ENCODE results near the gene TGM5. TPM values are rescaled to one million over a fixed set of nuclear protein-coding genes. Genes with fewer than 3 reads are reported as not detected.

TGM5 gene
- polyA plus RNA-seq, 2 of the 4 experiments (the other 2 are of a cell fraction): not detected

DNA sequence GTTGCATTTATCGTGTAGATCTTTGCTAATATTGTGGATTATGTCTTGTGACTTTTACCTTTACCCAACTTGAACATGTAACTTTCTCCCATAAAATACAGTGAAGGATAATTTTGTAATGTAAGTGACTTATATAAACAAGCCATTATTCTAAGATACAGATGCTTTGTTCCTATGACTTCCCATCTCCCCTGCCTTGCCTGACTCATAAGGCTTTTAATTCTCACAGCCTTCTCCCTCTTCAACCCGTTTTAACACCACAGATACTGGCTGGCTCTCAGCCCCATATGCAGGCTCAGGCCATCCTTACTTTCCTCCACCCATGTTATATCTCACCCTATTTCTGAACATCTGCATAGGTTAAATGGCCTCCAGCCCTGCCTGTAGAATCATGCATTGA lies 77.4 kb downstream of the TGM5 start:
- DNase-seq (ENCODE audit: low read depth in 1 of 2, low spot score in 1 of 2) (no peak), FAIRE-seq (no peak), ATAC-seq (no peak)
- CTCF ChIA-PET: interaction anchor here (1.2 to 1.7 kb wide), 3 partner anchors 16 to 97 kb away, joined by 5 to 19 read pairs (median 10); no protein-coding TSS in a partner anchor
- WGBS (ENCODE audit: missing lambda C conversion rate): 78% methylated on average over 2 of the region's 2 CpGs
- Histone ChIP-seq H3K4me2 (no peak overlapping the region), H3K27ac (no peak overlapping the region), H3K4me1 (peaks cover 6% of the 10 kb centered on the region; the same call in 2 of the 3 replicates), H3K9me3 (no peaks in the 10 kb centered on the region), H3K4me3 (no peak overlapping the region)
- POLR2A ChIA-PET: no interaction called here
- TF ChIP-seq NFE2L2 (conservative IDR thresholded peaks at IDR 0.05; ENCODE audit: low read length): no peak
- no peak for TF ChIP-seq FOSL2 (IDR thresholded peaks at IDR 0.05)
- TF ChIP-seq FOSL2 (CRISPR knock-in tag; IDR thresholded peaks at IDR 0.05): no peak
- no peak for TF ChIP-seq SREBF2 (IDR thresholded peaks at IDR 0.05)
- no peak for TF ChIP-seq KDM1A (IDR thresholded peaks at IDR 0.05; ENCODE audit: low read depth)
- TF ChIP-seq HOXA7 (CRISPR knock-in tag; IDR thresholded peaks at IDR 0.05): no peak
- no peak for TF ChIP-seq NR3C1 (IDR thresholded peaks at IDR 0.05)
- no peak for TF ChIP-seq HOXB13 (CRISPR knock-in tag; IDR thresholded peaks at IDR 0.05; ENCODE audit: low read depth)
- TF ChIP-seq CEBPB (IDR thresholded peaks at IDR 0.05): no peak
- TF ChIP-seq RFX5 (IDR thresholded peaks at IDR 0.05): no peak
- TF ChIP-seq GATA3 (IDR thresholded peaks at IDR 0.05; ENCODE audit: borderline replicate concordance): no peak
- no peak for TF ChIP-seq RAD21 (conservative IDR thresholded peaks at IDR 0.05 in 1 of 2, IDR thresholded peaks at IDR 0.05 in 1 of 2)
- TF ChIP-seq FOXS1 (CRISPR knock-in tag; IDR thresholded peaks at IDR 0.05): no peak
- no peak for TF ChIP-seq EP300 (IDR thresholded peaks at IDR 0.05)
- TF ChIP-seq SMC3 (IDR thresholded peaks at IDR 0.05): no peak
- no peak for TF ChIP-seq HDAC2 (IDR thresholded peaks at IDR 0.05)
- no peak for TF ChIP-seq TFCP2L1 (CRISPR knock-in tag; IDR thresholded peaks at IDR 0.05)

DNA sequence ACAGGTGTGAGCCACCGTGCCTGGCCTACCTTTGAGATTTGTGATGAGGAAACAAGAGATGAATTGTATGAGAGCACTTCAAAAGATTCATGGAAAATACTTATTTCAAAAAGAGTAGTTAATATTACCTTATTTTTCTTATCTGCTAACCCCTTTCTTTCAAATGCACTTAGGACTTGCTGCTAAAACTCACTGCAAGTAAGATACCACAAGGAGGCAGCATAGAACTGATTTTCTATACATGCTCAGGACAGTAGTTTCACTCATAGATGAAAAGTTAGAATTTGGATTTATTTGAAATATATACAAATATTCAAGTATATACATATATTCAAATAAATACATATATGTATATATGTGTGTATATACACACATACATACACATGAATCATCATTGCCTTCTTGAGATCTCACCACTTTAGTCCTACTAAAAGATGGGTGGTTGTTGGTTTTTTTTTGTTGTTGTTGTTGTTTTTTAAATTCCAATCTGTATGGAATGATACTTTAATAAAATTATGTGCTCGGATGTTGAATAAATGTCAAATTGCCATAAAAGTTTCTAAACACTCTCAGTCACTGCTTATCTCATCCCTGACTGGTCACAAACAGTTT lies 79.1 kb downstream of the TGM5 start:
- ATAC-seq (no peak), DNase-seq (ENCODE audit: low read depth in 1 of 2, low spot score in 1 of 2) (peak; percentile 41 to 51), FAIRE-seq (no peak)
- Histone ChIP-seq H3K4me1 (peaks cover 6% of the 10 kb centered on the region; the same call in 2 of the 3 replicates), H3K27ac (no peak overlapping the region), H3K4me2 (no peak overlapping the region), H3K4me3 (no peak overlapping the region), H3K9me3 (no peaks in the 10 kb centered on the region)
- WGBS (ENCODE audit: missing lambda C conversion rate): 51% methylated on average over 2 of the region's 2 CpGs
- CTCF ChIA-PET: interaction anchor here (1.5 kb wide), 1 partner anchor 16 kb away, joined by 6 read pairs; no protein-coding TSS in a partner anchor
- TF ChIP-seq RAD21 (conservative IDR thresholded peaks at IDR 0.05 in 1 of 2, IDR thresholded peaks at IDR 0.05 in 1 of 2) (peak; percentile 25 to 49; a peak in 4 of 5 replicates), SMC3 (IDR thresholded peaks at IDR 0.05) (0 out of 3 replicates have a peak, but pooled peaks have one; percentile 16), HOXB5 (CRISPR knock-in tag; IDR thresholded peaks at IDR 0.05) (no peak), EHMT2 (IDR thresholded peaks at IDR 0.05; ENCODE audit: low read depth) (no peak), CHD4 (IDR thresholded peaks at IDR 0.05; ENCODE audit: borderline replicate concordance) (no peak)
- TF ChIP-seq, protein P1, sequence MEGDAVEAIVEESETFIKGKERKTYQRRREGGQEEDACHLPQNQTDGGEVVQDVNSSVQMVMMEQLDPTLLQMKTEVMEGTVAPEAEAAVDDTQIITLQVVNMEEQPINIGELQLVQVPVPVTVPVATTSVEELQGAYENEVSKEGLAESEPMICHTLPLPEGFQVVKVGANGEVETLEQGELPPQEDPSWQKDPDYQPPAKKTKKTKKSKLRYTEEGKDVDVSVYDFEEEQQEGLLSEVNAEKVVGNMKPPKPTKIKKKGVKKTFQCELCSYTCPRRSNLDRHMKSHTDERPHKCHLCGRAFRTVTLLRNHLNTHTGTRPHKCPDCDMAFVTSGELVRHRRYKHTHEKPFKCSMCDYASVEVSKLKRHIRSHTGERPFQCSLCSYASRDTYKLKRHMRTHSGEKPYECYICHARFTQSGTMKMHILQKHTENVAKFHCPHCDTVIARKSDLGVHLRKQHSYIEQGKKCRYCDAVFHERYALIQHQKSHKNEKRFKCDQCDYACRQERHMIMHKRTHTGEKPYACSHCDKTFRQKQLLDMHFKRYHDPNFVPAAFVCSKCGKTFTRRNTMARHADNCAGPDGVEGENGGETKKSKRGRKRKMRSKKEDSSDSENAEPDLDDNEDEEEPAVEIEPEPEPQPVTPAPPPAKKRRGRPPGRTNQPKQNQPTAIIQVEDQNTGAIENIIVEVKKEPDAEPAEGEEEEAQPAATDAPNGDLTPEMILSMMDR (IDR thresholded peaks at IDR 0.05): peak; percentile 55
- POLR2A ChIA-PET: no interaction called here

DNA sequence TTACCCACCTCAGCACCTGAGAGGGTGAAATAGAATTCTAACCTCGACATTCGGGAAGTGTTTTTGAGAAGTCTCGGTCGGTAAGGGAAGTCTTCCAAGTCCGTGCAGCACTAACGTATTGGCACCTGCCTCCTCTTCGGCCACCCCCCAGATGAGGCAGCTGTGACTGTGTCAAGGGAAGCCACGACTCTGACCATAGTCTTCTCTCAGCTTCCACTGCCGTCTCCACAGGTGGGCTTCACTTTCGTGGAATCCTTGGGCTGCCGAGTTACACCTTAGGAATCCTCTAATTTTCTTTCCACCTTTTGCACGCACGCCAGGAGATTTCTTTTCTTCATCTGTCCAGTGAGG lies 80.8 kb downstream of the TGM5 start:
- peak overlapping the region; percentile 82 for H3K4me2 ChIP-seq
- no peaks in the 10 kb centered on the region for H3K9me3 ChIP-seq
- peak overlapping the region; percentile 84 to 95 for H3K27ac ChIP-seq
- H3K4me3 ChIP-seq: peak overlapping the region; percentile 73
- TF ChIP-seq JUN (IDR thresholded peaks at IDR 0.05) (no peak), GATA3 (IDR thresholded peaks at IDR 0.05; ENCODE audit: borderline replicate concordance) (no peak), RFX5 (IDR thresholded peaks at IDR 0.05) (no peak), SMC3 (IDR thresholded peaks at IDR 0.05) (no peak), HDAC2 (IDR thresholded peaks at IDR 0.05) (no peak), FOSB (CRISPR knock-in tag; IDR thresholded peaks at IDR 0.05) (no peak), CBX8 (IDR thresholded peaks at IDR 0.05) (no peak), MAFK (IDR thresholded peaks at IDR 0.05; ENCODE audit: partially characterized antibody) (no peak), ZFP36 (IDR thresholded peaks at IDR 0.05; ENCODE audit: borderline replicate concordance, partially characterized antibody) (no peak), HOXA7 (CRISPR knock-in tag; IDR thresholded peaks at IDR 0.05) (no peak), ZC3H11A (IDR thresholded peaks at IDR 0.05) (no peak), HOXB5 (CRISPR knock-in tag; IDR thresholded peaks at IDR 0.05) (no peak)
- ATAC-seq: peak; percentile 23 to 36; a peak in 5 of 6 replicates
- POLR2A ChIA-PET: interaction anchor here (0.6 kb wide), 1 partner anchor 49 kb away, joined by 3 read pairs; no protein-coding TSS in a partner anchor
- peak; percentile 10 to 16 for DNase-seq (ENCODE audit: low read depth in 1 of 2, low spot score in 1 of 2)
- WGBS (ENCODE audit: missing lambda C conversion rate): 1% methylated on average over 13 of the region's 13 CpGs
- CTCF ChIA-PET: interaction anchor here (1.4 to 3.4 kb wide), 5 partner anchors 10 to 100 kb away, joined by 4 to 19 read pairs (median 6); no protein-coding TSS in a partner anchor
- FAIRE-seq: no peak
- peaks cover 6% of the 10 kb centered on the region; the same call in 2 of the 3 replicates for H3K4me1 ChIP-seq

Measured in A549 (cell line).